Osteoblast (primary cell): ENCODE data around the gene FRMPD2. TPM values are rescaled to one million over a fixed set of nuclear protein-coding genes. Genes with fewer than 3 reads are reported as not detected.
"Not testable (repeated sequence)": the region's sequence is repeated elsewhere in the genome, so short reads cannot be mapped to it uniquely, and the experiment has no call there.

Experiments
- DNase-seq: peaks from one replicate; pipeline ENCODE4 v3.0.0; 2011; ENCODE audit warnings: low spot score, mixed read lengths; ENCODE audit not compliant: insufficient read length; ENCODE audit errors: missing footprints
- H2AFZ ChIP-seq: 2 replicates; pipeline ENCODE4 v1.6.0; 2011; ENCODE audit warnings: mild to moderate bottlenecking, low read length
- H3K27ac ChIP-seq: 2 replicates; pipeline ENCODE4 v1.5.1; 2011; ENCODE audit warnings: mild to moderate bottlenecking, low read depth, low read length, moderate library complexity
- H3K27me3 ChIP-seq: 2 replicates; pipeline ENCODE4 v1.6.0; 2012; ENCODE audit warnings: mild to moderate bottlenecking, control low read depth, inconsistent platforms, low read length, moderate library complexity; ENCODE audit not compliant: insufficient read depth
- H3K36me3 ChIP-seq: 2 replicates; pipeline ENCODE4 v1.5.1; 2011; ENCODE audit warnings: mild to moderate bottlenecking, low read length, control low read depth, moderate library complexity; ENCODE audit not compliant: insufficient read depth
- H3K4me1 ChIP-seq: 2 replicates; pipeline ENCODE4 v1.5.1; 2011; ENCODE audit warnings: mild to moderate bottlenecking, low read length, control low read depth, moderate library complexity; ENCODE audit not compliant: insufficient read depth
- H3K4me2 ChIP-seq: 2 replicates; pipeline ENCODE4 v1.6.0; 2011; ENCODE audit warnings: mild to moderate bottlenecking, low read length; ENCODE audit not compliant: insufficient read depth
- H3K4me3 ChIP-seq: fragments of 200-600 bp; sonication (generic); 3 replicates; pipeline ENCODE4 v1.5.1; 2012; ENCODE audit warnings: mild to moderate bottlenecking, low read length, inconsistent platforms; ENCODE audit not compliant: insufficient read depth
- H3K79me2 ChIP-seq: 2 replicates; pipeline ENCODE4 v1.6.0; 2012; ENCODE audit warnings: mild to moderate bottlenecking, low read length, control low read depth, inconsistent platforms; ENCODE audit not compliant: insufficient read depth
- H3K9me3 ChIP-seq: 2 replicates; pipeline ENCODE4 v1.5.1; 2011; ENCODE audit warnings: low read depth, low read length, control low read depth
- H4K20me1 ChIP-seq: 2 replicates; pipeline ENCODE4 v1.6.0; 2012; ENCODE audit warnings: mild to moderate bottlenecking, low read length, control low read depth; ENCODE audit not compliant: insufficient read depth
- CTCF ChIP-seq: IDR thresholded peaks from 2 replicates; pipeline ENCODE4 v1.5.1; 2011; ENCODE audit warnings: mild to moderate bottlenecking, low read depth, low read length, moderate library complexity; ENCODE audit errors: extremely low read depth
- total RNA-seq: library from RNA; depleted of rRNA; stranded (reverse); fragments of >200 nt; gene quantifications from 2 replicates; pipeline ENCODE4 v1.2.3, GENCODE V29; 2012

The FRMPD2 gene
- total RNA-seq, 1 donor = not detected

GRCh38 chr10:48184224-48184623 lies 90.3 kb downstream of the FRMPD2 start:
- Histone ChIP-seq H3K4me3 (no peak overlapping the region), H3K4me1 (no peaks in the 10 kb centered on the region), H3K27ac (no peak overlapping the region), H3K27me3 (peaks cover 10% of the 10 kb centered on the region), H3K9me3 (no peaks in the 10 kb centered on the region), H3K4me2 (no peak overlapping the region), H3K36me3 (no peaks in the 10 kb centered on the region), H4K20me1 (no peaks in the 10 kb centered on the region), H2AFZ (no peak overlapping the region), H3K79me2 (no peaks in the 10 kb centered on the region)
- DNase-seq = no peak
- TF ChIP-seq CTCF = no peak

GRCh38 chr10:48172715-48173114 lies 101.8 kb downstream of the FRMPD2 start:
- not testable (repeated sequence) for H3K4me3 ChIP-seq, H3K27me3 ChIP-seq, H2AFZ ChIP-seq, H3K4me2 ChIP-seq, H3K9me3 ChIP-seq, H3K36me3 ChIP-seq, H4K20me1 ChIP-seq, DNase-seq, H3K4me1 ChIP-seq, H3K79me2 ChIP-seq, H3K27ac ChIP-seq

- H3K4me2 ChIP-seq, H3K27ac ChIP-seq, H3K4me1 ChIP-seq, H3K79me2 ChIP-seq, DNase-seq, H4K20me1 ChIP-seq, H3K36me3 ChIP-seq, H3K9me3 ChIP-seq, H2AFZ ChIP-seq, H3K4me3 ChIP-seq, H3K27me3 ChIP-seq: not testable (repeated sequence)
These were observed 113.8 kb downstream of the FRMPD2 start for GRCh38 chr10:48160670-48161069.

GRCh38 chr10:48160163-48160562 lies 114.3 kb downstream of the FRMPD2 start:
- H3K4me1 ChIP-seq, H3K27me3 ChIP-seq, H3K79me2 ChIP-seq: not testable (repeated sequence)

GRCh38 chr10:48154211-48155140 lies 120.0 kb downstream of the FRMPD2 start:
- H3K27ac ChIP-seq, H3K4me2 ChIP-seq, H4K20me1 ChIP-seq, H2AFZ ChIP-seq, H3K36me3 ChIP-seq, H3K27me3 ChIP-seq, H3K9me3 ChIP-seq, DNase-seq, H3K79me2 ChIP-seq, H3K4me1 ChIP-seq, H3K4me3 ChIP-seq: not testable (repeated sequence)

More at GRCh38 chr10:48160163-48160562, 114.3 kb downstream of the FRMPD2 start:
- DNase-seq, H3K4me3 ChIP-seq, H3K36me3 ChIP-seq, H2AFZ ChIP-seq, H3K27ac ChIP-seq, H3K9me3 ChIP-seq, H4K20me1 ChIP-seq, H3K4me2 ChIP-seq: not testable (repeated sequence)

- not testable (repeated sequence) for DNase-seq, H3K4me3 ChIP-seq, H4K20me1 ChIP-seq, H3K36me3 ChIP-seq, H3K27ac ChIP-seq, H3K4me2 ChIP-seq, H3K79me2 ChIP-seq, H3K9me3 ChIP-seq, H3K4me1 ChIP-seq, H3K27me3 ChIP-seq, H2AFZ ChIP-seq
These were observed 126.9 kb downstream of the FRMPD2 start for GRCh38 chr10:48147643-48148042.

GRCh38 chr10:48143721-48144642 lies 130.5 kb downstream of the FRMPD2 start:
- not testable (repeated sequence) for H3K36me3 ChIP-seq, H3K27ac ChIP-seq, H3K79me2 ChIP-seq, H3K27me3 ChIP-seq, H2AFZ ChIP-seq, H3K4me2 ChIP-seq, DNase-seq, H3K4me1 ChIP-seq, H4K20me1 ChIP-seq, H3K9me3 ChIP-seq, H3K4me3 ChIP-seq

- not testable (repeated sequence) for DNase-seq, H4K20me1 ChIP-seq, H3K4me1 ChIP-seq, H2AFZ ChIP-seq, H3K27ac ChIP-seq, H3K9me3 ChIP-seq, H3K27me3 ChIP-seq, H3K79me2 ChIP-seq, H3K4me3 ChIP-seq, H3K4me2 ChIP-seq, H3K36me3 ChIP-seq
These were observed 133.5 kb downstream of the FRMPD2 start for GRCh38 chr10:48140949-48141348.
